Measurements from ENCODE around the gene ALX4. TPM values are rescaled to one million over a fixed set of nuclear protein-coding genes. Genes with fewer than 3 reads are reported as not detected.

Gene ALX4
- total RNA-seq, 4 donors from 2014 or later: not detected

GRCh38 chr11:44305026-44305469 lies 4.9 kb downstream of the ALX4 start:
- TF ChIP-seq CTCF (IDR thresholded peaks at IDR 0.05) (no peak), POLR2A (IDR thresholded peaks at IDR 0.05) (no peak)
- Histone ChIP-seq H3K4me1 (peaks cover 0 to 36% (median 20%) of the 10 kb centered on the region in 4 donors), H3K27ac (no peak overlapping the region), H3K9me3 (no peaks in the 10 kb centered on the region), H3K27me3 (peaks cover 0 to 56% of the 10 kb centered on the region in 2 donors), H3K36me3 (no peaks in the 10 kb centered on the region), H3K4me3 (peak overlapping the region in 3 of 4 donors; percentile 56 to 67 (median 66))
- DNase-seq: no peak

GRCh38 chr11:44304091-44305025 lies 5.6 kb downstream of the ALX4 start:
- Histone ChIP-seq H3K4me1 (peaks cover 0 to 29% (median 17%) of the 10 kb centered on the region in 4 donors), H3K4me3 (peak overlapping the region in 2 of 4 donors; percentile 5 to 66), H3K27ac (no peak overlapping the region), H3K27me3 (peaks cover 0 to 49% of the 10 kb centered on the region in 2 donors), H3K9me3 (no peaks in the 10 kb centered on the region), H3K36me3 (no peaks in the 10 kb centered on the region)
- TF ChIP-seq POLR2A (IDR thresholded peaks at IDR 0.05) (no peak), CTCF (IDR thresholded peaks at IDR 0.05) (no peak)
- DNase-seq: no peak

DNA sequence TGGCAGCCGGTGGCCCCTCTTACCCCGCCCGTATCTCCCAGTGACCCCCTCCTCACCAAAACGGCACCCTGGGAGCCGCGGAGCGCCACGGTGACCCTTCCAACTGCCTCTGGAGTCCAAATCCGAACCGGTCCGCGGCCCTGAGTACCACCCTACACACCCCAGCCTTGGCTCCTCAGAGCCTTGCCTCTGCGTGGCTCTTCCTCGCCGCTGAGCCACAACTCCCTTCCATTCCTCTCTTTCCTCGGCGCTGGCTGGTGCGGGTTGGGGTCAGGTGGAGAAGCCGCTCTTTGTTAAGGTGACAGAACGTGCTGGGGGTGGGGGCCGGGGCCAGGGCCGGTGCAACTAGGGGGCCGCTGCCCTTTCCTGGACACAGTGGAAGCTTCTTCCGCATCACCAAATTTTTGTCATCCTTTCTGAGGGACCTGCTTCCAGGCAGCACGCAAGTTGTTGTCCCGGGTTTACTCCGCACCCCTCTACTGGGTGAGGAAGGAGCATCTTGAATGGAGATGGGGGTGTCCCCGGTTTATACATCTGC lies 6.5 kb downstream of the ALX4 start:
- no peaks in the 10 kb centered on the region for H3K9me3 ChIP-seq
- no peak overlapping the region for H3K4me3 ChIP-seq
- H3K27me3 ChIP-seq: peaks cover 0 to 40% of the 10 kb centered on the region in 2 donors
- DNase-seq: no peak
- no peaks in the 10 kb centered on the region for H3K36me3 ChIP-seq
- TF ChIP-seq POLR2A (IDR thresholded peaks at IDR 0.05) (no peak), CTCF (IDR thresholded peaks at IDR 0.05) (no peak)
- H3K4me1 ChIP-seq: peaks cover 0 to 23% (median 14%) of the 10 kb centered on the region in 4 donors
- no peak overlapping the region for H3K27ac ChIP-seq

DNA sequence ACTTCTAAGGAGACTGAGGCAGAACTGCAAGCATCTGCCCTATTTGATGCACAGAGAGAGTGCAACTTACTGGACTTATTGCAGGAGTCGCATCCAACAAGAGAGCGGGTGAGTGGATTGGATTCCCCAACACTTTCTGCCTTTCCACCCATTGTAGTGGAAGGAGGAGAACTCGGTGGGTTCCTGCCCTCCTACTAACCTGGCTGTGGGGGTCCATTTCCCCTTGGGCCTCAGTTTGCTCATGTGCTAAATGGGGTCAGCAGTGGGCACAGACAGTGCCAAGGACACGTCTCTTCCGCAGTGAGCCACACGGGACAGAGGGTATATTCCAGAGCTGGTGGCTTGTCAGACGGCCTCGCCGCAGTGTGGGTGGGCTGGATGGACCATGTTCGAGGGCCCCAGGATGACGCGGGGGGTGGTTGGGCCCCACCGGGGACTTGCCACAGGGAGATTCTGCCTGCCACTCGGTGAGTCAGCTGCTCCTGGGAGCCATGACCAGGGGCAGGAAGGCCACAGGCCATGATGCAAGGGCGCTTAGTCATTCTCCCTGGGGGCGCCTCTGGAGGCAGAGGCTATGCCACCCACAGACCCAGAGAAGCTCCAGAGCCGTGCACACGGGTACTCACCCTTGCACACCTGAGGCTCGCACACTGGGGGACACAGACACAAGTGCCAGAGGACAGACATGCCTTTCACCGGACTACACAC lies 8.2 kb downstream of the ALX4 start:
- no peak for DNase-seq
- no peak overlapping the region for H3K4me3 ChIP-seq
- H3K27ac ChIP-seq: no peak overlapping the region
- peaks cover 0 to 23% (median 14%) of the 10 kb centered on the region in 4 donors for H3K4me1 ChIP-seq
- TF ChIP-seq CTCF (IDR thresholded peaks at IDR 0.05): no peak
- TF ChIP-seq POLR2A (IDR thresholded peaks at IDR 0.05): no peak
- no peaks in the 10 kb centered on the region for H3K9me3 ChIP-seq
- H3K36me3 ChIP-seq: no peaks in the 10 kb centered on the region
- peaks cover 0 to 36% of the 10 kb centered on the region in 2 donors for H3K27me3 ChIP-seq

DNA sequence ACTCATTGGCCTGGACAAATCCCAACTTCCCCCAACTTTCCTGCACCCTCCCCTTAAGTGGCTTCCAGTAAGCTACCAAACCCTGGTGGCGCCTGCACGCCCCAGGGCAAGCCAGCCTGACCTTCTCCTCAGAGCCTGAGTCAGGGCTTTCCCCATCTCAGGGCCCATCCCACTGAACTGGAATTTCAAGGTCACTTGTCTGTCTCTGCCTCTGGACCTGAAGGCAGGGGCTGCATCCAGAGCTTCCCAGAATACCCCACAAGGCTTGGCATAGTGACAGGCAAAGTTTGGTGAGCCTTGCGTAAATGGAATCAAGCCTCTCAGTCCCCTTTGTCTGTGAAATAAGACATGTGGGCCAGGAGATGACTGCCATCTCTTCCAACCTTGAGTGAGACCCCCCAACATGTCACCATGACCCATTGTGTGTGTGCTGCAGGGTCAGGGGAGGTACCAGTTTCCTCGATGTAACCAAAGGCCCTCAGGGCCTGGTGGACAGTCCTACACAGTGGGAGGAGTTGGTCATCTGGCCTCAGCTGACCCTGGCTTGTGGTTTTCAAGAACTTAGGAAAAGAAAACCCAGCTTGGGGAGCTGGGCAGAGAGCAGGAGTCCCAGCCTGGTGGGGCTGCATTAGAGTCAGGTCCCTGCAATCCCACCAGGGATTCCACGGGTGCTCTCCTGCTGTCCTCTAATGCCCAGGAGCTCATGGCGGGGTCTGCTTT lies 8.9 kb downstream of the ALX4 start:
- no peaks in the 10 kb centered on the region for H3K9me3 ChIP-seq
- H3K27ac ChIP-seq: no peak overlapping the region
- no peaks in the 10 kb centered on the region for H3K36me3 ChIP-seq
- peaks cover 0 to 32% of the 10 kb centered on the region in 2 donors for H3K27me3 ChIP-seq
- TF ChIP-seq POLR2A (IDR thresholded peaks at IDR 0.05): no peak
- TF ChIP-seq CTCF (IDR thresholded peaks at IDR 0.05): no peak
- no peak for DNase-seq
- peaks cover 0 to 20% (median 12%) of the 10 kb centered on the region in 4 donors for H3K4me1 ChIP-seq
- no peak overlapping the region for H3K4me3 ChIP-seq

Data from Peyer's patch (tissue), 4 donors.